CD14-positive monocyte (primary cell): ENCODE measurements around the gene INSM2. TPM values are rescaled to one million over a fixed set of nuclear protein-coding genes. Genes with fewer than 3 reads are reported as not detected.
A peak's percentile ranks its signal among the peaks of the same experiment; 100 is the strongest.

Source experiments
- DNase-seq, 3 donors: peaks; one replicate each; pipeline ENCODE4 v3.0.0-alpha.2; 2011 to 2022
- H2AFZ ChIP-seq: 2 replicates; pipeline ENCODE4 v1.6.0; 2012; ENCODE audit warnings: mild to moderate bottlenecking, low read depth, low read length, inconsistent platforms; ENCODE audit not compliant: insufficient read depth, poor library complexity, severe bottlenecking
- H3K27ac ChIP-seq, 2 donors: 1 replicate in 1 of 2; 2 replicates in 1 of 2; pipeline ENCODE4 v1.5.1; 2012 to 2013; ENCODE audit warnings: low read length in 2 of 2, control low read depth in 1 of 2, inconsistent platforms in 1 of 2, low read depth in 1 of 2, mild to moderate bottlenecking in 1 of 2
- H3K27me3 ChIP-seq, 2 donors: one replicate each; pipeline versions ENCODE4 v1.6.0 to v1.6.1; 2011 to 2013; ENCODE audit warnings: low read length in 2 of 2; ENCODE audit not compliant: control insufficient read depth in 2 of 2, insufficient read depth in 2 of 2
- H3K36me3 ChIP-seq, 2 donors: replicated peaks in 1 of 2; 1 replicate in 1 of 2; 2 replicates in 1 of 2; pipeline versions ENCODE4 v1.5.1 to v1.6.1; 2012 to 2013; ENCODE audit warnings: low read length in 2 of 2, control low read depth in 1 of 2, inconsistent platforms in 1 of 2, mild to moderate bottlenecking in 1 of 2; ENCODE audit not compliant: insufficient read depth in 2 of 2, control insufficient read depth in 1 of 2
- H3K4me1 ChIP-seq, 2 donors: 1 replicate in 1 of 2; 2 replicates in 1 of 2; pipeline versions ENCODE4 v1.5.1 to v1.6.1; 2012 to 2013; ENCODE audit warnings: low read length in 2 of 2, control low read depth in 1 of 2, inconsistent platforms in 1 of 2, mild to moderate bottlenecking in 1 of 2, moderate library complexity in 1 of 2; ENCODE audit not compliant: insufficient read depth in 2 of 2, control insufficient read depth in 1 of 2
- H3K4me2 ChIP-seq: replicated peaks from 2 replicates; pipeline ENCODE3; 2012; ENCODE audit warnings: low read length, moderate library complexity, mild to moderate bottlenecking; ENCODE audit not compliant: poor library complexity, severe bottlenecking; ENCODE audit errors: extremely low read depth
- H3K4me3 ChIP-seq, 3 experiments: fragments of 200-600 bp in 1 of 3; sonication (generic) in 1 of 3; replicated peaks in 1 of 3; 1 replicate in 2 of 3; 2 replicates in 1 of 3; pipeline ENCODE4 v1.5.1; 2011 to 2013; ENCODE audit warnings: low read length in 3 of 3, mild to moderate bottlenecking in 3 of 3, control low read depth in 2 of 3, low read depth in 2 of 3, inconsistent platforms in 1 of 3, moderate library complexity in 1 of 3
- H3K79me2 ChIP-seq: 2 replicates; pipeline ENCODE4 v1.6.0; 2012; ENCODE audit warnings: mild to moderate bottlenecking, control low read depth, inconsistent platforms, low read length, moderate library complexity; ENCODE audit not compliant: insufficient read depth
- H3K9ac ChIP-seq: 2 replicates; pipeline ENCODE4 v1.6.0; 2017; ENCODE audit warnings: low read length, mild to moderate bottlenecking; ENCODE audit not compliant: insufficient read depth, poor library complexity, severe bottlenecking
- H3K9me3 ChIP-seq, 2 donors: replicated peaks in 1 of 2; 1 replicate in 1 of 2; 2 replicates in 1 of 2; pipeline versions ENCODE4 v1.5.1 to v1.6.1; 2012 to 2013; ENCODE audit warnings: low read length in 2 of 2, control low read depth in 1 of 2; ENCODE audit not compliant: control insufficient read depth in 1 of 2, insufficient read depth in 1 of 2
- H4K20me1 ChIP-seq: 2 replicates; pipeline ENCODE4 v1.6.0; 2012; ENCODE audit warnings: mild to moderate bottlenecking, low read length, control low read depth, moderate library complexity; ENCODE audit not compliant: insufficient read depth
- H3K27ac Mint-ChIP-seq, 7 donors: one replicate each; pipeline ENCODE4 v1.8.0; 2020; ENCODE audit warnings: mild to moderate bottlenecking in 7 of 7, mixed read lengths in 7 of 7, moderate library complexity in 6 of 7, inconsistent platforms in 2 of 7
- H3K27me3 Mint-ChIP-seq, 3 donors: one replicate each; pipeline ENCODE4 v1.8.0; 2021 to 2022; ENCODE audit warnings: low read depth in 3 of 3, mild to moderate bottlenecking in 3 of 3, mixed read lengths in 3 of 3, moderate library complexity in 3 of 3, inconsistent platforms in 1 of 3
- H3K36me3 Mint-ChIP-seq, 2 donors: one replicate each; pipeline ENCODE4 v1.8.0; 2020; ENCODE audit warnings: mixed read lengths in 2 of 2, inconsistent platforms in 1 of 2, mild to moderate bottlenecking in 1 of 2
- H3K4me1 Mint-ChIP-seq: one replicate; pipeline ENCODE4 v1.8.0; 2020; ENCODE audit warnings: mild to moderate bottlenecking, mixed read lengths
- H3K4me3 Mint-ChIP-seq, 2 donors: one replicate each; pipeline ENCODE4 v1.8.0; 2020; ENCODE audit warnings: mild to moderate bottlenecking in 2 of 2, mixed read lengths in 2 of 2, moderate library complexity in 1 of 2
- H3K9me3 Mint-ChIP-seq, 7 donors: one replicate each; pipeline ENCODE4 v1.8.0; 2020 to 2022; ENCODE audit warnings: mixed read lengths in 7 of 7, mild to moderate bottlenecking in 6 of 7, moderate library complexity in 6 of 7, inconsistent platforms in 2 of 7
- WGBS: methylation state at CpG from one replicate; pipeline ENCODE4 v1.1.5; 2013; ENCODE audit warnings: missing lambda C conversion rate; ENCODE audit not compliant: insufficient coverage; 5-methylcytosine and 5-hydroxymethylcytosine counted together
- intact Hi-C, 2 donors: fragments of 100-400 bp; cut with micrococcal nuclease; formaldehyde crosslinking; loops; one replicate each; pipeline versions ENCODE4 v1.15.0 to v1.15.1; 2023
- polyA plus RNA-seq, 3 donors: library from polyadenylated mRNA; depleted of rRNA in 1 of 3; unstranded in 2 of 3; stranded (reverse) in 1 of 3; fragments of 300-500 nt in 2 of 3; fragments of >200 nt in 1 of 3; fragmentation: Illumina TruSeq in 2 of 3; gene quantifications; 1 replicate in 2 of 3; 2 replicates in 1 of 3; pipeline ENCODE4 v1.2.3, GENCODE V29; 2012 to 2021
- TF ChIP-seq, protein P1 (sequence below): fragments of 200-600 bp; IDR thresholded peaks from one replicate; pipeline ENCODE4 v1.8.0; 2022; ENCODE audit warnings: antibody characterized with exemption, mild to moderate bottlenecking

Gene INSM2
- polyA plus RNA-seq, 3 donors = not detected

- Mint-ChIP-seq H3K27ac (no peak overlapping the region), H3K4me3 (no peak overlapping the region), H3K4me1 (no peaks in the 10 kb centered on the region), H3K36me3 (no peaks in the 10 kb centered on the region), H3K9me3 (peaks cover 0 to 5% (median 3%) of the 10 kb centered on the region in 7 donors), H3K27me3 (peaks cover 26 to 44% (median 33%) of the 10 kb centered on the region in 3 donors)
- intact Hi-C loops = no loop called here
- no peak overlapping the region for H2AFZ ChIP-seq
- no peaks in the 10 kb centered on the region for H3K4me1 ChIP-seq
- no peaks in the 10 kb centered on the region for H4K20me1 ChIP-seq
- no peak overlapping the region for H3K27ac ChIP-seq
- H3K36me3 ChIP-seq = no peaks in the 10 kb centered on the region
- H3K4me2 ChIP-seq = no peak overlapping the region
- WGBS = no CpG with 5 or more reads among the region's 2 CpGs
- no peak overlapping the region for H3K4me3 ChIP-seq
- no peak for DNase-seq
- TF ChIP-seq, protein P1, sequence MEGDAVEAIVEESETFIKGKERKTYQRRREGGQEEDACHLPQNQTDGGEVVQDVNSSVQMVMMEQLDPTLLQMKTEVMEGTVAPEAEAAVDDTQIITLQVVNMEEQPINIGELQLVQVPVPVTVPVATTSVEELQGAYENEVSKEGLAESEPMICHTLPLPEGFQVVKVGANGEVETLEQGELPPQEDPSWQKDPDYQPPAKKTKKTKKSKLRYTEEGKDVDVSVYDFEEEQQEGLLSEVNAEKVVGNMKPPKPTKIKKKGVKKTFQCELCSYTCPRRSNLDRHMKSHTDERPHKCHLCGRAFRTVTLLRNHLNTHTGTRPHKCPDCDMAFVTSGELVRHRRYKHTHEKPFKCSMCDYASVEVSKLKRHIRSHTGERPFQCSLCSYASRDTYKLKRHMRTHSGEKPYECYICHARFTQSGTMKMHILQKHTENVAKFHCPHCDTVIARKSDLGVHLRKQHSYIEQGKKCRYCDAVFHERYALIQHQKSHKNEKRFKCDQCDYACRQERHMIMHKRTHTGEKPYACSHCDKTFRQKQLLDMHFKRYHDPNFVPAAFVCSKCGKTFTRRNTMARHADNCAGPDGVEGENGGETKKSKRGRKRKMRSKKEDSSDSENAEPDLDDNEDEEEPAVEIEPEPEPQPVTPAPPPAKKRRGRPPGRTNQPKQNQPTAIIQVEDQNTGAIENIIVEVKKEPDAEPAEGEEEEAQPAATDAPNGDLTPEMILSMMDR = no peak
- peaks cover 23 to 38% of the 10 kb centered on the region in 2 donors for H3K27me3 ChIP-seq
- H3K79me2 ChIP-seq = no peaks in the 10 kb centered on the region
- H3K9me3 ChIP-seq = peaks cover 0 to 9% of the 10 kb centered on the region in 2 donors
- no peak overlapping the region for H3K9ac ChIP-seq
These were observed 7.0 kb upstream of the INSM2 start for GRCh38 chr14:35526962-35527361.

GRCh38 chr14:35531960-35532747 is 1.8 kb upstream of the INSM2 start:
- Mint-ChIP-seq H3K4me3 (peak overlapping the region in 1 of 2 donors; percentile 87), H3K9me3 (peaks cover 0 to 16% (median 2%) of the 10 kb centered on the region in 7 donors), H3K27ac (no peak overlapping the region), H3K36me3 (peaks cover 0 to 5% of the 10 kb centered on the region in 2 donors), H3K4me1 (peaks cover 13% of the 10 kb centered on the region), H3K27me3 (peaks cover 65 to 84% (median 73%) of the 10 kb centered on the region in 3 donors)
- H3K79me2 ChIP-seq = no peaks in the 10 kb centered on the region
- TF ChIP-seq, protein P1 = no peak
- WGBS = no CpG with 5 or more reads among the region's 1 CpG
- H3K27me3 ChIP-seq = peaks cover 59 to 81% of the 10 kb centered on the region in 2 donors
- no peaks in the 10 kb centered on the region for H4K20me1 ChIP-seq
- intact Hi-C loops = no loop called here
- peaks cover 12 to 28% of the 10 kb centered on the region in 2 donors for H3K4me1 ChIP-seq
- H3K9me3 ChIP-seq = peaks cover 0 to 36% of the 10 kb centered on the region in 2 donors
- H3K9ac ChIP-seq = no peak overlapping the region
- no peak overlapping the region for H3K27ac ChIP-seq
- no peak overlapping the region for H2AFZ ChIP-seq
- no peak for DNase-seq
- H3K36me3 ChIP-seq = no peaks in the 10 kb centered on the region
- H3K4me2 ChIP-seq = no peak overlapping the region
- no peak overlapping the region for H3K4me3 ChIP-seq
